Keratinocyte (primary cell): ENCODE measurements around the gene DACT1. TPM values are rescaled to one million over a fixed set of nuclear protein-coding genes. Genes with fewer than 3 reads are reported as not detected.

Experiments
- DNase-seq: peaks from one replicate; pipeline ENCODE4 v3.0.0-alpha.2; 2011; ENCODE audit warnings: low read depth, missing footprints, low spot score
- FAIRE-seq: peaks from 2 replicates; lab custom pipeline; 2011; peaks lifted over from hg19 to GRCh38; lab: Jason Lieb, UNC
- H2AFZ ChIP-seq: 2 replicates; pipeline ENCODE4 v1.6.0; 2012; ENCODE audit warnings: low read length, control low read depth, inconsistent platforms; ENCODE audit not compliant: control insufficient read depth
- H3K27ac ChIP-seq: 2 replicates; pipeline ENCODE4 v1.5.1; 2011; ENCODE audit warnings: low read length; ENCODE audit not compliant: control insufficient read depth, insufficient read depth
- H3K27me3 ChIP-seq: 3 replicates; pipeline ENCODE4 v1.6.0; 2011; ENCODE audit warnings: low read length; ENCODE audit not compliant: control insufficient read depth, insufficient read depth; ENCODE audit errors: extremely low read depth
- H3K36me3 ChIP-seq, 2 experiments: 2 replicates in 1 of 2; 3 replicates in 1 of 2; pipeline ENCODE4 v1.5.1; 2011; ENCODE audit warnings: low read length in 2 of 2, mild to moderate bottlenecking in 1 of 2; ENCODE audit not compliant: control insufficient read depth in 2 of 2, insufficient read depth in 2 of 2; ENCODE audit errors: extremely low read depth in 1 of 2
- H3K4me1 ChIP-seq: 3 replicates; pipeline ENCODE4 v1.5.1; 2011; ENCODE audit warnings: low read length; ENCODE audit not compliant: control insufficient read depth, insufficient read depth; ENCODE audit errors: extremely low read depth
- H3K4me2 ChIP-seq: 3 replicates; pipeline ENCODE4 v1.6.0; 2011; ENCODE audit warnings: low read depth, low read length; ENCODE audit not compliant: control insufficient read depth, insufficient read depth; ENCODE audit errors: extremely low read depth
- H3K4me3 ChIP-seq, 3 experiments: fragments of 200-600 bp in 1 of 3; sonication (generic) in 1 of 3; 2 replicates in 2 of 3; 3 replicates in 1 of 3; pipeline ENCODE4 v1.5.1; 2011 to 2016; ENCODE audit warnings: low read length in 3 of 3, mild to moderate bottlenecking in 3 of 3, control low read depth in 2 of 3, inconsistent platforms in 1 of 3, low read depth in 1 of 3, mixed read lengths in 1 of 3, mixed run types in 1 of 3, moderate library complexity in 1 of 3; ENCODE audit not compliant: control insufficient read depth in 2 of 3, insufficient read depth in 2 of 3; ENCODE audit errors: extremely low read depth in 1 of 3
- H3K79me2 ChIP-seq: 2 replicates; pipeline ENCODE4 v1.6.0; 2012; ENCODE audit warnings: low read length; ENCODE audit not compliant: control insufficient read depth, insufficient read depth
- H3K9ac ChIP-seq: 3 replicates; pipeline ENCODE4 v1.6.0; 2011; ENCODE audit warnings: low read length; ENCODE audit not compliant: control insufficient read depth, insufficient read depth; ENCODE audit errors: extremely low read depth
- H3K9me1 ChIP-seq: 3 replicates; pipeline ENCODE4 v1.6.0; 2011; ENCODE audit warnings: low read length; ENCODE audit not compliant: control insufficient read depth, insufficient read depth; ENCODE audit errors: extremely low read depth
- H3K9me3 ChIP-seq: 2 replicates; pipeline ENCODE4 v1.5.1; 2012; ENCODE audit warnings: low read depth, low read length; ENCODE audit not compliant: control insufficient read depth
- H4K20me1 ChIP-seq: 3 replicates; pipeline ENCODE4 v1.6.0; 2011; ENCODE audit warnings: low read length; ENCODE audit not compliant: control insufficient read depth, insufficient read depth; ENCODE audit errors: extremely low read depth
- CTCF ChIP-seq, 3 experiments: IDR thresholded peaks in 1 of 3; conservative IDR thresholded peaks in 1 of 3; optimal IDR thresholded peaks in 1 of 3; 2 replicates in 2 of 3; 3 replicates in 1 of 3; pipeline versions ENCODE3 to v1.5.1; 2011; ENCODE audit warnings: low read length in 3 of 3, mild to moderate bottlenecking in 3 of 3, moderate library complexity in 2 of 3, control low read depth in 1 of 3, inconsistent platforms in 1 of 3; ENCODE audit not compliant: insufficient read depth in 2 of 3; ENCODE audit errors: extremely low read depth in 1 of 3
- EZH2 ChIP-seq: IDR thresholded peaks from one replicate; pipeline ENCODE4 v1.6.1; 2012; ENCODE audit warnings: inconsistent platforms, mild to moderate bottlenecking, low read length, moderate library complexity
- dilution Hi-C: fragments of 300-500 bp; cut with MboI; formaldehyde crosslinking; loops from one replicate; pipeline ENCODE4 v1.7.0; 2020; ENCODE audit warnings: low sequenced_read_pairs; ENCODE audit not compliant: extremely low pct_ligation_motif_present
- polyA plus RNA-seq, 5 experiments: library from polyadenylated mRNA; depleted of rRNA in 3 of 5; stranded (reverse) in 3 of 5; stranded (forward) in 1 of 5; unstranded in 1 of 5; fragments of >200 nt; gene quantifications; 1 replicate in 1 of 5; 2 replicates in 3 of 5; 3 replicates in 1 of 5; pipeline versions ENCODE4 v1.2.1 to v1.2.3, GENCODE V29; 2011 to 2012; ENCODE audit warnings: missing spikeins in 2 of 5, low read depth in 1 of 5, low replicate concordance in 1 of 5

The DACT1 gene
- polyA plus RNA-seq, 1 donor (not counting 4 experiments of a cell fraction or from before 2014, with no cell fraction given), result 0.10 TPM

DNA sequence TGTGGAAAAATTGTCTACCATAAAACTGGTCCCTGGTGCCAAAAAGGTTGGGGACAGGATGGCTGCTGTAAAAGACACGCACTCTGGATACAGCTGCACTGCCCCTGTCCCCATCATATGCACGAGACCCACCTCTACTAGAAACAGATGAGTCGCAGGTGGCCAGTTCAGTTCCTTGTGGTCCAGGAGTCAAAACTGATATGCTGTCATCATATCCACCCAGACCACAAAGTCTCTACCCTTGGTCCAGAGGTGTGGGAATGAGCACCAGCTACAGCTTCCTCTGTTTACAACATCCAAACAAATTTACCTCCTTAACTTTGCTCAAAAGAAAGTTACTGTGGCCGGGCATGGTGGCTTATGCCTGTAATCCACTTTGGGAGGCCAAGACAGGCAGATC, 43.8 kb upstream of the DACT1 start:
- no peaks in the 10 kb centered on the region for H3K9me1 ChIP-seq
- no peaks in the 10 kb centered on the region for H3K27me3 ChIP-seq
- FAIRE-seq, result no peak
- no peaks in the 10 kb centered on the region for H3K36me3 ChIP-seq
- H3K4me2 ChIP-seq, result no peak overlapping the region
- H3K4me1 ChIP-seq, result no peaks in the 10 kb centered on the region
- TF ChIP-seq CTCF (optimal IDR thresholded peaks at IDR 0.05 in 1 of 3, IDR thresholded peaks at IDR 0.05 in 1 of 3, conservative IDR thresholded peaks at IDR 0.05 in 1 of 3; ENCODE audit: extremely low read depth in 1 of 3, insufficient read depth in 2 of 3, low read length in 3 of 3), result no peak
- no peaks in the 10 kb centered on the region for H3K79me2 ChIP-seq
- dilution Hi-C loops, result no loop called here
- H3K9me3 ChIP-seq, result no peaks in the 10 kb centered on the region
- no peak overlapping the region for H3K9ac ChIP-seq
- H4K20me1 ChIP-seq, result no peaks in the 10 kb centered on the region
- no peak overlapping the region for H2AFZ ChIP-seq
- no peak for DNase-seq
- no peak overlapping the region for H3K27ac ChIP-seq
- H3K4me3 ChIP-seq, result no peak overlapping the region

DNA sequence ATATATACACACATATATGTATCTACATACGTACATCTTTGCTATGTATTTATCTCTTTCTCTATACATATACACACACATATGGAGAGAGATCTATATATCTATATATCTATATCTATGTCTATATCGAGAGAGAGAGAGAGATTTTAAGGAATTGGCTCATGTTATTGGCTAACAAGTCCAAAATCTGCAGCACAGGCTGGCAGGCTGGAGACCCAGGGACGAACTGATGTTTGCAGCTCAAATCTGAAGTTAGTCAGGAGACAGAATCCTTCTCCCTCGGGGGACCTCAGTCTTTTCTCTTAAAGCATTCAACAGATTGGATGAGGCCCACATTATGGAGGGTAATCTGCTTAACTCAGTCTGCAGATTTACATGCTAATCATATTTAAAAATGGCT, 40.7 kb upstream of the DACT1 start:
- H3K27ac ChIP-seq, result no peak overlapping the region
- no peak for TF ChIP-seq CTCF (optimal IDR thresholded peaks at IDR 0.05 in 1 of 3, IDR thresholded peaks at IDR 0.05 in 1 of 3, conservative IDR thresholded peaks at IDR 0.05 in 1 of 3; ENCODE audit: extremely low read depth in 1 of 3, insufficient read depth in 2 of 3, low read length in 3 of 3)
- TF ChIP-seq EZH2, result no peak
- no peak overlapping the region for H3K9ac ChIP-seq
- dilution Hi-C loops, result no loop called here
- no peaks in the 10 kb centered on the region for H3K9me3 ChIP-seq
- H3K4me3 ChIP-seq, result no peak overlapping the region
- no peaks in the 10 kb centered on the region for H3K4me1 ChIP-seq
- no peak for DNase-seq
- H3K9me1 ChIP-seq, result no peaks in the 10 kb centered on the region
- H3K79me2 ChIP-seq, result no peaks in the 10 kb centered on the region
- H3K36me3 ChIP-seq, result no peaks in the 10 kb centered on the region
- no peaks in the 10 kb centered on the region for H3K27me3 ChIP-seq
- no peaks in the 10 kb centered on the region for H4K20me1 ChIP-seq
- no peak for FAIRE-seq
- H3K4me2 ChIP-seq, result no peak overlapping the region
- H2AFZ ChIP-seq, result no peak overlapping the region
